H9 (cell line): ENCODE data around the gene SH3GL2. TPM values are rescaled to one million over a fixed set of nuclear protein-coding genes. Genes with fewer than 3 reads are reported as not detected.

Experiments used
- DNase-seq: peaks from one replicate; pipeline ENCODE4 v3.0.0-alpha.2; 2017
- H2AFZ ChIP-seq: one replicate; pipeline ENCODE4 v1.6.1; 2013; ENCODE audit warnings: mild to moderate bottlenecking, low read length, control low read depth, moderate library complexity
- H2AK5ac ChIP-seq: 2 replicates; pipeline ENCODE4 v1.6.1; 2013; ENCODE audit warnings: low read length, control low read depth, mixed read lengths; ENCODE audit not compliant: insufficient read length
- H2BK120ac ChIP-seq: one replicate; pipeline ENCODE4 v1.6.1; 2013; ENCODE audit warnings: low read depth, mild to moderate bottlenecking, low read length, control low read depth, inconsistent platforms; ENCODE audit not compliant: poor library complexity, severe bottlenecking
- H2BK12ac ChIP-seq: 2 replicates; pipeline ENCODE4 v1.6.1; 2013; ENCODE audit warnings: low read length, control low read depth, mixed read lengths, low read depth; ENCODE audit not compliant: insufficient read length
- H2BK15ac ChIP-seq: 2 replicates; pipeline ENCODE4 v1.6.1; 2013; ENCODE audit warnings: low read depth, low read length, control low read depth
- H2BK20ac ChIP-seq: one replicate; pipeline ENCODE4 v1.6.1; 2013; ENCODE audit warnings: low read depth, mild to moderate bottlenecking, low read length, control low read depth, inconsistent platforms; ENCODE audit not compliant: poor library complexity, severe bottlenecking
- H2BK5ac ChIP-seq: 2 replicates; pipeline ENCODE4 v1.6.1; 2013; ENCODE audit warnings: low read length, control low read depth, mixed read lengths; ENCODE audit not compliant: insufficient read length
- H3K14ac ChIP-seq: 2 replicates; pipeline ENCODE4 v1.6.1; 2013; ENCODE audit warnings: low read length, control low read depth; ENCODE audit not compliant: insufficient read depth
- H3K18ac ChIP-seq: 2 replicates; pipeline ENCODE4 v1.6.1; 2013; ENCODE audit warnings: low read depth, mild to moderate bottlenecking, mixed read lengths, low read length, control low read depth; ENCODE audit not compliant: insufficient read length
- H3K23ac ChIP-seq: 2 replicates; pipeline ENCODE4 v1.6.1; 2013; ENCODE audit warnings: low read length, control low read depth, mixed read lengths, low read depth; ENCODE audit not compliant: insufficient read length
- H3K23me2 ChIP-seq: 2 replicates; pipeline ENCODE4 v1.6.1; 2013; ENCODE audit warnings: low read depth, mild to moderate bottlenecking, mixed read lengths, low read length, control low read depth; ENCODE audit not compliant: insufficient read length, poor library complexity, severe bottlenecking
- H3K27ac ChIP-seq: 2 replicates; pipeline ENCODE4 v1.5.1; 2013; ENCODE audit warnings: low read length, control low read depth, mixed read lengths, low read depth; ENCODE audit not compliant: insufficient read length
- H3K27me3 ChIP-seq: 2 replicates; pipeline ENCODE4 v1.6.1; 2013; ENCODE audit warnings: low read length, control low read depth, inconsistent platforms; ENCODE audit not compliant: insufficient read depth
- H3K4ac ChIP-seq: 2 replicates; pipeline ENCODE4 v1.6.1; 2013; ENCODE audit warnings: low read depth, mild to moderate bottlenecking, control low read depth, inconsistent platforms, low read length, moderate library complexity
- H3K4me1 ChIP-seq: 2 replicates; pipeline ENCODE4 v1.6.1; 2013; ENCODE audit warnings: low read length, control low read depth, inconsistent platforms; ENCODE audit not compliant: insufficient read depth
- H3K4me2 ChIP-seq: 2 replicates; pipeline ENCODE4 v1.6.1; 2013; ENCODE audit warnings: low read length, control low read depth, mixed read lengths; ENCODE audit not compliant: insufficient read length, insufficient read depth
- H3K56ac ChIP-seq: 2 replicates; pipeline ENCODE4 v1.6.1; 2013; ENCODE audit warnings: low read depth, mild to moderate bottlenecking, mixed read lengths, low read length, control low read depth; ENCODE audit not compliant: insufficient read length
- H3K79me1 ChIP-seq: 2 replicates; pipeline ENCODE4 v1.6.1; 2013; ENCODE audit warnings: low read depth, mild to moderate bottlenecking, moderate library complexity, low read length, control low read depth, inconsistent platforms; ENCODE audit not compliant: insufficient read depth, poor library complexity, severe bottlenecking
- H3K79me2 ChIP-seq: 2 replicates; pipeline ENCODE4 v1.6.1; 2013; ENCODE audit warnings: low read length, control low read depth, inconsistent platforms; ENCODE audit not compliant: insufficient read depth
- H3K9ac ChIP-seq: 2 replicates; pipeline ENCODE4 v1.6.1; 2013; ENCODE audit warnings: low read length, control low read depth, mixed read lengths; ENCODE audit not compliant: insufficient read length; ENCODE audit errors: extremely low read depth
- H3K9me3 ChIP-seq: one replicate; pipeline ENCODE4 v1.6.1; 2013; ENCODE audit warnings: low read depth, low read length, inconsistent platforms; ENCODE audit not compliant: control insufficient read depth
- H3T11ph ChIP-seq: one replicate; pipeline ENCODE4 v1.6.1; 2013; ENCODE audit warnings: mild to moderate bottlenecking, low read length, control low read depth, inconsistent platforms
- H4K20me1 ChIP-seq: one replicate; pipeline ENCODE4 v1.6.1; 2013; ENCODE audit not compliant: control insufficient read depth, insufficient read length, insufficient read depth
- H4K5ac ChIP-seq: 2 replicates; pipeline ENCODE4 v1.6.1; 2013; ENCODE audit warnings: low read depth, mild to moderate bottlenecking, mixed read lengths, low read length, control low read depth; ENCODE audit not compliant: insufficient read length
- H4K8ac ChIP-seq: replicated peaks from 2 replicates; pipeline ENCODE4 v1.6.1; 2013; ENCODE audit warnings: low read length, control low read depth, mixed read lengths, low read depth; ENCODE audit not compliant: insufficient read length
- H4K91ac ChIP-seq: 2 replicates; pipeline ENCODE4 v1.6.1; 2013; ENCODE audit warnings: low read depth, mild to moderate bottlenecking, moderate library complexity, mixed read lengths, low read length, control low read depth; ENCODE audit not compliant: insufficient read length
- H3K27ac Mint-ChIP-seq, 3 experiments: 2 replicates in 2 of 3; 3 replicates in 1 of 3; pipeline ENCODE4 v1.8.0; 2020 to 2021; ENCODE audit warnings: mixed read lengths in 3 of 3, mild to moderate bottlenecking in 1 of 3, moderate library complexity in 1 of 3
- H3K27me3 Mint-ChIP-seq: 2 replicates; pipeline ENCODE4 v1.8.0; 2021; ENCODE audit warnings: low read depth, mild to moderate bottlenecking, moderate library complexity, mixed read lengths
- H3K36me3 Mint-ChIP-seq, 3 experiments: 2 replicates in 2 of 3; 3 replicates in 1 of 3; pipeline ENCODE4 v1.8.0; 2020 to 2021; ENCODE audit warnings: low read depth in 3 of 3, mixed read lengths in 3 of 3; ENCODE audit not compliant: insufficient read depth in 1 of 3
- H3K4me1 Mint-ChIP-seq, 2 experiments: 2 replicates each; pipeline ENCODE4 v1.8.0; 2020; ENCODE audit warnings: mixed read lengths in 2 of 2
- H3K4me3 Mint-ChIP-seq, 2 experiments: 2 replicates in 1 of 2; 3 replicates in 1 of 2; pipeline ENCODE4 v1.8.0; 2020 to 2021; ENCODE audit warnings: mild to moderate bottlenecking in 2 of 2, mixed read lengths in 2 of 2, moderate library complexity in 1 of 2
- H3K9me3 Mint-ChIP-seq, 2 experiments: 2 replicates in 1 of 2; 3 replicates in 1 of 2; pipeline ENCODE4 v1.8.0; 2020; ENCODE audit warnings: mild to moderate bottlenecking in 2 of 2, mixed read lengths in 2 of 2, moderate library complexity in 1 of 2
- WGBS: extraction: QIAGEN DNeasy Blood & Tissue Kit; methylation state at CpG from one replicate; pipeline ENCODE4 v1.1.7; 2013; ENCODE audit warnings: missing lambda C conversion rate, low lambda C conversion rate, mixed read lengths; ENCODE audit not compliant: insufficient read length; ENCODE audit errors: extremely low coverage; 5-methylcytosine and 5-hydroxymethylcytosine counted together
- total RNA-seq: library from RNA; stranded (reverse); gene quantifications from 2 replicates; pipeline ENCODE4 v1.2.1, GENCODE V29; 2021
- TF ChIP-seq, protein P1 (sequence below): fragments of 200-600 bp; sonication (generic); conservative IDR thresholded peaks from 3 replicates; pipeline ENCODE4 v1.8.0; 2021; ENCODE audit warnings: antibody characterized with exemption, mild to moderate bottlenecking

The SH3GL2 gene
- total RNA-seq, 1 experiment from 2014 or later = 6.5 TPM

DNA sequence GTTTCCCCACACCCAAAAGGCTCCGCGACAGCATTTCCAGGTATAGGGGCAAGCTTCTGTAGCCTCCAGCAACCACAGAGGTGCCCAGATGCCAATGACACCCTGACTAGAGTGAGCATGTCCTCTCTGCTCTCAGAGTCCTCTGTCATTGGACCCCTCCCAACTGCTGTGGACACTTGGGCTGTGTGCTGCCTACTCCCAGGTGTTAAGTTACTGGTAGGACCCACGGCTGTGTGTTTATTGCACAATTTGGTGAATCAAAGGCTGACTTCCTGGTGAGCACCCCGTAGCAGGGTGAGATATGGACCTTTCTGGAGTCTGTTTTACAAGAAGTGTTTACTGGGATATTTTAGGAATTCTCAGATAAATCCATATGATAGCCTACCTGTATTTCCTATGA, 36.0 kb downstream of the SH3GL2 start:
- Histone ChIP-seq H3K18ac (no peak overlapping the region), H3K56ac (no peak overlapping the region), H3K27ac (no peak overlapping the region), H3K9me3 (no peaks in the 10 kb centered on the region), H2BK15ac (no peak overlapping the region), H3K27me3 (no peaks in the 10 kb centered on the region), H3K23me2 (no peaks in the 10 kb centered on the region), H3K79me1 (no peaks in the 10 kb centered on the region), H4K5ac (no peak overlapping the region), H3K79me2 (no peaks in the 10 kb centered on the region), H3T11ph (no peak overlapping the region), H2BK120ac (no peak overlapping the region), H2BK5ac (no peak overlapping the region), H3K4me2 (no peak overlapping the region), H3K14ac (no peak overlapping the region), H2AK5ac (no peak overlapping the region), H2AFZ (no peak overlapping the region), H4K20me1 (no peaks in the 10 kb centered on the region), H2BK12ac (no peak overlapping the region), H3K4ac (no peak overlapping the region), H4K91ac (no peak overlapping the region), H2BK20ac (no peak overlapping the region), H3K23ac (no peak overlapping the region), H3K4me1 (no peaks in the 10 kb centered on the region), H3K9ac (no peak overlapping the region), H4K8ac (no peak overlapping the region)
- DNase-seq = no peak
- H3K4me1 Mint-ChIP-seq = peaks cover 13 to 16% of the 10 kb centered on the region in 2 experiments
- no peaks in the 10 kb centered on the region for H3K36me3 Mint-ChIP-seq
- TF ChIP-seq, protein P1, sequence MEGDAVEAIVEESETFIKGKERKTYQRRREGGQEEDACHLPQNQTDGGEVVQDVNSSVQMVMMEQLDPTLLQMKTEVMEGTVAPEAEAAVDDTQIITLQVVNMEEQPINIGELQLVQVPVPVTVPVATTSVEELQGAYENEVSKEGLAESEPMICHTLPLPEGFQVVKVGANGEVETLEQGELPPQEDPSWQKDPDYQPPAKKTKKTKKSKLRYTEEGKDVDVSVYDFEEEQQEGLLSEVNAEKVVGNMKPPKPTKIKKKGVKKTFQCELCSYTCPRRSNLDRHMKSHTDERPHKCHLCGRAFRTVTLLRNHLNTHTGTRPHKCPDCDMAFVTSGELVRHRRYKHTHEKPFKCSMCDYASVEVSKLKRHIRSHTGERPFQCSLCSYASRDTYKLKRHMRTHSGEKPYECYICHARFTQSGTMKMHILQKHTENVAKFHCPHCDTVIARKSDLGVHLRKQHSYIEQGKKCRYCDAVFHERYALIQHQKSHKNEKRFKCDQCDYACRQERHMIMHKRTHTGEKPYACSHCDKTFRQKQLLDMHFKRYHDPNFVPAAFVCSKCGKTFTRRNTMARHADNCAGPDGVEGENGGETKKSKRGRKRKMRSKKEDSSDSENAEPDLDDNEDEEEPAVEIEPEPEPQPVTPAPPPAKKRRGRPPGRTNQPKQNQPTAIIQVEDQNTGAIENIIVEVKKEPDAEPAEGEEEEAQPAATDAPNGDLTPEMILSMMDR = no peak
- no peak overlapping the region for H3K4me3 Mint-ChIP-seq
- no CpG with 5 or more reads among the region's 4 CpGs for WGBS
- H3K27ac Mint-ChIP-seq = no peak overlapping the region; a peak in 1 of 7 replicates
- no peaks in the 10 kb centered on the region for H3K9me3 Mint-ChIP-seq
- peaks cover 1% of the 10 kb centered on the region; the same call in 1 of the 2 replicates for H3K27me3 Mint-ChIP-seq
